ENCODE results near the gene ADAM8.

DNA sequence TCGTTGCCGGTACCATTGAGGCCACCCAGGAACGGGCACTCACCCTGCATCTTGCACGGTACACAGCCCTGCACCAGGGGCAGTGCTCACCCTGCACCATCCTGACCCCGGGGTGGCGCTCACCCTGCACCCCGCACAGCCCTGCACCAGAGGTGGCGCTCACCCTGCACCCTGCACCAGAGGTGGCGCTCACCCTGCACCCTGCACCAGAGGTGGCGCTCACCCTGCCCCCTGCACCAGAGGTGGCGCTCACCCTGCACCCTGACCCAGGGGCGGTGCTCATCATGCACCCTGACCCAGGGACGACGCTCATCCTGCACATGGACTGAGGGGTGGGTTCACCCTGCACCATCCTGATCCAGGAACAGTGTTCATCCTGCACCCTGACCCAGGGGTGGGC, 25.6 kb upstream of the ADAM8 start:
- no peak for TF ChIP-seq CTCF (IDR thresholded peaks at IDR 0.05)
- TF ChIP-seq POLR2A (IDR thresholded peaks at IDR 0.05): no peak
- no peak for TF ChIP-seq EP300 (IDR thresholded peaks at IDR 0.05)

Data from tibial nerve (tissue), 4 donors.